HFFc6 (cell line): Measurements from ENCODE around the gene SDCCAG8. TPM values are rescaled to one million over a fixed set of nuclear protein-coding genes. Genes with fewer than 3 reads are reported as not detected.

Source experiments
- DNase-seq: peaks from one replicate; pipeline ENCODE4 v3.0.0-alpha.2; 2018
- H3K27ac Mint-ChIP-seq: 2 replicates; pipeline ENCODE4 v1.8.0; 2020; ENCODE audit warnings: mild to moderate bottlenecking, mixed read lengths
- H3K27me3 Mint-ChIP-seq: 2 replicates; pipeline ENCODE4 v1.8.0; 2021; ENCODE audit warnings: mild to moderate bottlenecking, moderate library complexity, mixed read lengths; ENCODE audit not compliant: insufficient read depth
- H3K36me3 Mint-ChIP-seq: 2 replicates; pipeline ENCODE4 v1.8.0; 2021; ENCODE audit warnings: low read depth, mixed read lengths
- H3K4me1 Mint-ChIP-seq: 2 replicates; pipeline ENCODE4 v1.8.0; 2020; ENCODE audit warnings: low read depth, mixed read lengths
- H3K4me3 Mint-ChIP-seq: 2 replicates; pipeline ENCODE4 v1.8.0; 2020; ENCODE audit warnings: mild to moderate bottlenecking, moderate library complexity, mixed read lengths
- H3K9me3 Mint-ChIP-seq: 2 replicates; pipeline ENCODE4 v1.8.0; 2020; ENCODE audit warnings: mild to moderate bottlenecking, mixed read lengths
- total RNA-seq, 6 experiments: library from RNA; stranded (reverse); fragmentation: NEBNext Ultra II Directional; extraction: Animal tissue kit (Norgen Biotek cat#: 25700); gene quantifications; 2 replicates in 1 of 6; 3 replicates in 5 of 6; pipeline ENCODE4 v1.2.3, GENCODE V29; 2021
- TF ChIP-seq, protein P1 (sequence below): fragments of 200-600 bp; sonication (generic); IDR thresholded peaks from 2 replicates; pipeline ENCODE4 v1.5.0; 2021; ENCODE audit warnings: antibody characterized with exemption, mild to moderate bottlenecking

SDCCAG8 gene
- total RNA-seq, 6 experiments from 2014 or later = 22.3 to 31.2 (median 26.1) TPM

- Mint-ChIP-seq H3K36me3 (no peaks in the 10 kb centered on the region; the same call in 1 of the 2 replicates), H3K27ac (no peak overlapping the region), H3K27me3 (peaks cover 2% of the 10 kb centered on the region; the same call in 1 of the 2 replicates), H3K4me3 (no peak overlapping the region), H3K4me1 (peaks cover 19% of the 10 kb centered on the region), H3K9me3 (no peaks in the 10 kb centered on the region)
- TF ChIP-seq, protein P1, sequence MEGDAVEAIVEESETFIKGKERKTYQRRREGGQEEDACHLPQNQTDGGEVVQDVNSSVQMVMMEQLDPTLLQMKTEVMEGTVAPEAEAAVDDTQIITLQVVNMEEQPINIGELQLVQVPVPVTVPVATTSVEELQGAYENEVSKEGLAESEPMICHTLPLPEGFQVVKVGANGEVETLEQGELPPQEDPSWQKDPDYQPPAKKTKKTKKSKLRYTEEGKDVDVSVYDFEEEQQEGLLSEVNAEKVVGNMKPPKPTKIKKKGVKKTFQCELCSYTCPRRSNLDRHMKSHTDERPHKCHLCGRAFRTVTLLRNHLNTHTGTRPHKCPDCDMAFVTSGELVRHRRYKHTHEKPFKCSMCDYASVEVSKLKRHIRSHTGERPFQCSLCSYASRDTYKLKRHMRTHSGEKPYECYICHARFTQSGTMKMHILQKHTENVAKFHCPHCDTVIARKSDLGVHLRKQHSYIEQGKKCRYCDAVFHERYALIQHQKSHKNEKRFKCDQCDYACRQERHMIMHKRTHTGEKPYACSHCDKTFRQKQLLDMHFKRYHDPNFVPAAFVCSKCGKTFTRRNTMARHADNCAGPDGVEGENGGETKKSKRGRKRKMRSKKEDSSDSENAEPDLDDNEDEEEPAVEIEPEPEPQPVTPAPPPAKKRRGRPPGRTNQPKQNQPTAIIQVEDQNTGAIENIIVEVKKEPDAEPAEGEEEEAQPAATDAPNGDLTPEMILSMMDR = no peak
- no peak for DNase-seq
Observed at GRCh38 chr1:243487036-243487648, 231.3 kb downstream of the SDCCAG8 start.

DNA sequence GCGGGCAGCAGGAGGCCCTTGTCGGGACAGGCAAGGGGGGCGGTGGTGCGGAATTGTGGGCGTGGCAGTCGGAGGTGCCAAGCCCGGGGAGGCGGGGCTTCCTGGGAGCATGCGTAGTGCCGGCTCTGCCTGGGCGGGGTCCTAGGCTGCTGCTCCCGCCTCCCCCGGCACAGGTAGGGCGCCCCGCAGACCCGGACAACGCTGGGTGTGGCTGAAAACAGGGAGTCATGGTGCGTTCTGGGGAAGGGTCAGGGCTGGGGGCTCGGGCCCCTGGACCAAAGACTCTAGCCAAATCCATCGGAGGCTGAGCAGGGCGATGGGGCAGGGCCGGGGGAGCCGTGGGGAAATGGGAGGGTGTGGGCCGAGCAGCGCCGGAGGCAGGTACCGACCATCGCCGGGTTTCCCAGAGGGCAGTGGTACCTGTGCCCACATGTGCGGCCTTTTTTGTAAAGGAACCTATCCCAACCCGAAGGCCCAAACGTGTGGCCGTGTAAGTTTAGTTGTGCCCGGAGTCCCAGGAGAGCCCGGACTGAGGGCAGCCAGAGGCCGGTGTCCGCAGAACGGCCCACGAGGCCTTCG lies 231.9 kb downstream of the SDCCAG8 start:
- Mint-ChIP-seq H3K4me3 (no peak overlapping the region), H3K27me3 (peaks cover 2% of the 10 kb centered on the region; the same call in 1 of the 2 replicates), H3K36me3 (no peaks in the 10 kb centered on the region; the same call in 1 of the 2 replicates), H3K9me3 (no peaks in the 10 kb centered on the region), H3K4me1 (peaks cover 13% of the 10 kb centered on the region), H3K27ac (no peak overlapping the region)
- TF ChIP-seq, protein P1 = no peak
- no peak for DNase-seq

DNA sequence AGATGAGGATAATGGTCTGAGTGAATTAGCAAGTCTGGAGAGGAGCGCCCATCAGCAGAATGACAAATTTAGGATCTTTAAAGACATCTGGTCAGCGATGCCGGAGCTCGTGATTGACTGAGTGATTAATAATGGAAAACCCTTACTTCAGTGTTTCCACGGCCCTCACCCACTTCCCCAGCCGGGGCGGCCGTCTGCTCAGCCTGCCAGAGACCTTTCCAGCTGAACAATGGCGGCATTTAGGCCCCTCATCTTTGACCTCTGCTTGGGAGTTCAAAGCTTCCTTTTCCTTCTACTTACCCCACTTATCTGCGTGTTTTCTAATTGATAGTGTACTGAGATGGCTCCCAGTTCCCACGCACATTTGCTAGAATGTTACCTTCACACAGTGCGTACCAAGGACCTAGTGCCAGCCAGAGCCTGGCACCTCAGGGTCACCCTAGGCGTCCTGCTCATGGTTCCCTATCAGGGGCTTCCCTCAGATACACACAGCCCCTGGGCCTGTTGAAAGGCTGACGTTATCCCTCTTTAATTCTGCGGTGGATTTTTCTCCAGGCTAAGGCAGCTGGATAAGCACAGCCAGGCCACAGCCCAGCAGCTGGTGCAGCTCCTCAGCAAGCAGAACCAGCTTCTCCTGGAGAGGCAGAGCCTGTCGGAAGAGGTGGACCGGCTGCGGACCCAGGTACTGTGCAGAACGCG lies 232.8 kb downstream of the SDCCAG8 start:
- peaks cover 18% of the 10 kb centered on the region for H3K4me1 Mint-ChIP-seq
- no peaks in the 10 kb centered on the region for H3K9me3 Mint-ChIP-seq
- H3K27ac Mint-ChIP-seq = no peak overlapping the region
- DNase-seq = no peak
- no peaks in the 10 kb centered on the region for H3K27me3 Mint-ChIP-seq
- no peaks in the 10 kb centered on the region; the same call in 1 of the 2 replicates for H3K36me3 Mint-ChIP-seq
- TF ChIP-seq, protein P1 = no peak
- no peak overlapping the region for H3K4me3 Mint-ChIP-seq

DNA sequence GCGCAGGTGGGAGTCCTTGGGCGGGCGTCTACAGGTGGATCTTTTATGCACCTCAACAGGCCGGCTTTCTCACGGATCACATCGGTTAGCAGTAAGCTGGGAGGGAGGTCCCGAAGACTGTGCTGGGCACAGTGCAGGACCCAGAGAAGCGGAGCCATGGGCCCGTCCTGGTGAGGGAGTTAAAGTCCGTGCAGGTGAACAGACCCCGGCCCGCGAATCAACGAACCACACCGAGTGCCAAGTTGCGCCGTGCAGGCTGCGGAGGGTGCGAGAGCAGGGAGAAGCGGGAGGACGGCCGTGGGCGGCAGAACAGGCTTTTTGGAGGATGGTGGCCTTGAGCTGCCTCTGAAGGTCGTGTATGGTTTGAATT lies 233.3 kb downstream of the SDCCAG8 start:
- peaks cover 20% of the 10 kb centered on the region for H3K4me1 Mint-ChIP-seq
- no peaks in the 10 kb centered on the region; the same call in 1 of the 2 replicates for H3K36me3 Mint-ChIP-seq
- H3K27ac Mint-ChIP-seq = no peak overlapping the region
- no peaks in the 10 kb centered on the region for H3K27me3 Mint-ChIP-seq
- H3K9me3 Mint-ChIP-seq = no peaks in the 10 kb centered on the region
- no peak overlapping the region for H3K4me3 Mint-ChIP-seq
- TF ChIP-seq, protein P1 = no peak
- DNase-seq = no peak

GRCh38 chr1:243489681-243490546 lies 234.1 kb downstream of the SDCCAG8 start:
- H3K4me1 Mint-ChIP-seq = peaks cover 20% of the 10 kb centered on the region
- DNase-seq = no peak
- H3K36me3 Mint-ChIP-seq = peaks cover 5% of the 10 kb centered on the region; the same call in 1 of the 2 replicates
- no peak overlapping the region for H3K27ac Mint-ChIP-seq
- H3K4me3 Mint-ChIP-seq = no peak overlapping the region
- H3K27me3 Mint-ChIP-seq = no peaks in the 10 kb centered on the region
- H3K9me3 Mint-ChIP-seq = no peaks in the 10 kb centered on the region
- TF ChIP-seq, protein P1 = no peak
